Fibroblast of lung (primary cell): ENCODE results near the gene PRR14L. TPM values are rescaled to one million over a fixed set of nuclear protein-coding genes. Genes with fewer than 3 reads are reported as not detected.

Source experiments
- DNase-seq, 2 donors: peaks; one replicate each; pipeline versions ENCODE4 v3.0.0 to v3.0.0-alpha.2; 2010; ENCODE audit warnings: low read depth in 2 of 2
- H2AFZ ChIP-seq: 2 replicates; pipeline ENCODE4 v1.5.1; 2012; ENCODE audit warnings: low read length, control low read depth, inconsistent platforms
- H3K27ac ChIP-seq: 2 replicates; pipeline ENCODE4 v1.5.1; 2011; ENCODE audit warnings: low read length, control low read depth; ENCODE audit not compliant: insufficient read depth
- H3K27me3 ChIP-seq: 2 replicates; pipeline ENCODE4 v1.5.1; 2011; ENCODE audit warnings: mild to moderate bottlenecking, low read length; ENCODE audit not compliant: control insufficient read depth, insufficient read depth
- H3K36me3 ChIP-seq: 2 replicates; pipeline ENCODE4 v1.5.1; 2011; ENCODE audit warnings: low read length; ENCODE audit not compliant: control insufficient read depth, insufficient read depth
- H3K4me1 ChIP-seq: 2 replicates; pipeline ENCODE4 v1.5.1; 2011; ENCODE audit warnings: low read length; ENCODE audit not compliant: control insufficient read depth, insufficient read depth; ENCODE audit errors: extremely low read depth
- H3K4me2 ChIP-seq: 2 replicates; pipeline ENCODE4 v1.5.1; 2011; ENCODE audit warnings: low read length, control low read depth; ENCODE audit not compliant: insufficient read depth; ENCODE audit errors: extremely low read depth
- H3K4me3 ChIP-seq, 4 experiments: fragments of 200-600 bp in 1 of 4; sonication (generic) in 1 of 4; replicated peaks in 1 of 4; 2 replicates each; pipeline ENCODE4 v1.5.1; 2011 to 2016; ENCODE audit warnings: low read length in 4 of 4, low read depth in 3 of 4, mild to moderate bottlenecking in 3 of 4, control low read depth in 2 of 4, inconsistent platforms in 1 of 4, mixed read lengths in 1 of 4; ENCODE audit not compliant: insufficient read depth in 1 of 4; ENCODE audit errors: control extremely low read depth in 1 of 4
- H3K79me2 ChIP-seq: 2 replicates; pipeline ENCODE4 v1.5.1; 2012; ENCODE audit warnings: mild to moderate bottlenecking, low read length, inconsistent platforms; ENCODE audit not compliant: control insufficient read depth, insufficient read depth
- H3K9ac ChIP-seq: 2 replicates; pipeline ENCODE4 v1.5.1; 2011; ENCODE audit warnings: mild to moderate bottlenecking, low read length, control low read depth; ENCODE audit not compliant: insufficient read depth
- H3K9me3 ChIP-seq: 2 replicates; pipeline ENCODE4 v1.5.1; 2012; ENCODE audit warnings: low read depth, low read length; ENCODE audit not compliant: control insufficient read depth, insufficient read depth
- H4K20me1 ChIP-seq: 2 replicates; pipeline ENCODE4 v1.5.1; 2011; ENCODE audit warnings: low read length; ENCODE audit not compliant: control insufficient read depth, insufficient read depth; ENCODE audit errors: extremely low read depth
- EZH2 ChIP-seq: IDR thresholded peaks from 2 replicates; pipeline ENCODE4 v1.5.1; 2012; ENCODE audit warnings: low read length, control low read depth, mild to moderate bottlenecking; ENCODE audit errors: missing control alignments
- polyA plus RNA-seq, 2 donors: library from polyadenylated mRNA; depleted of rRNA in 1 of 2; stranded (reverse) in 1 of 2; unstranded in 1 of 2; fragments of >200 nt; gene quantifications; 2 replicates each; pipeline ENCODE4 v1.2.1, GENCODE V29; 2011 to 2012; ENCODE audit warnings: missing spikeins in 1 of 2
- total RNA-seq: library from RNA; depleted of rRNA; stranded (reverse); fragments of >200 nt; gene quantifications from 2 replicates; pipeline ENCODE4 v1.2.1, GENCODE V29; 2014
- TF ChIP-seq, protein P1 (sequence below), 2 donors: IDR thresholded peaks in 1 of 2; conservative IDR thresholded peaks in 1 of 2; 1 replicate in 1 of 2; 2 replicates in 1 of 2; pipeline ENCODE4 v1.5.1; 2011 to 2012; ENCODE audit warnings: low read length in 2 of 2, control low read depth in 1 of 2, inconsistent platforms in 1 of 2, low read depth in 1 of 2, mild to moderate bottlenecking in 1 of 2

The PRR14L gene
- total and polyA plus RNA-seq, 2 donors (not counting 1 experiment from before 2014, with no cell fraction given): 14.4 to 17.3 TPM

GRCh38 chr22:31734512-31734911 lies 15.4 kb downstream of the PRR14L start:
- H3K4me3 ChIP-seq: no peak overlapping the region
- no peaks in the 10 kb centered on the region for H3K9me3 ChIP-seq
- no peaks in the 10 kb centered on the region for H4K20me1 ChIP-seq
- no peak for TF ChIP-seq EZH2
- TF ChIP-seq, protein P1, sequence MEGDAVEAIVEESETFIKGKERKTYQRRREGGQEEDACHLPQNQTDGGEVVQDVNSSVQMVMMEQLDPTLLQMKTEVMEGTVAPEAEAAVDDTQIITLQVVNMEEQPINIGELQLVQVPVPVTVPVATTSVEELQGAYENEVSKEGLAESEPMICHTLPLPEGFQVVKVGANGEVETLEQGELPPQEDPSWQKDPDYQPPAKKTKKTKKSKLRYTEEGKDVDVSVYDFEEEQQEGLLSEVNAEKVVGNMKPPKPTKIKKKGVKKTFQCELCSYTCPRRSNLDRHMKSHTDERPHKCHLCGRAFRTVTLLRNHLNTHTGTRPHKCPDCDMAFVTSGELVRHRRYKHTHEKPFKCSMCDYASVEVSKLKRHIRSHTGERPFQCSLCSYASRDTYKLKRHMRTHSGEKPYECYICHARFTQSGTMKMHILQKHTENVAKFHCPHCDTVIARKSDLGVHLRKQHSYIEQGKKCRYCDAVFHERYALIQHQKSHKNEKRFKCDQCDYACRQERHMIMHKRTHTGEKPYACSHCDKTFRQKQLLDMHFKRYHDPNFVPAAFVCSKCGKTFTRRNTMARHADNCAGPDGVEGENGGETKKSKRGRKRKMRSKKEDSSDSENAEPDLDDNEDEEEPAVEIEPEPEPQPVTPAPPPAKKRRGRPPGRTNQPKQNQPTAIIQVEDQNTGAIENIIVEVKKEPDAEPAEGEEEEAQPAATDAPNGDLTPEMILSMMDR (conservative IDR thresholded peaks at IDR 0.05 in 1 of 2, IDR thresholded peaks at IDR 0.05 in 1 of 2; ENCODE audit: low read depth in 1 of 2, low read length in 2 of 2): no peak
- H3K4me1 ChIP-seq: no peaks in the 10 kb centered on the region
- DNase-seq: peak; percentile 48 to 84
- H3K27ac ChIP-seq: peak overlapping the region; percentile 4
- H3K9ac ChIP-seq: no peak overlapping the region
- H2AFZ ChIP-seq: no peak overlapping the region
- H3K79me2 ChIP-seq: peaks cover 23% of the 10 kb centered on the region
- H3K4me2 ChIP-seq: peak overlapping the region; percentile 26
- no peaks in the 10 kb centered on the region for H3K27me3 ChIP-seq
- no peaks in the 10 kb centered on the region for H3K36me3 ChIP-seq

GRCh38 chr22:31733580-31734079 lies 16.3 kb downstream of the PRR14L start:
- Histone ChIP-seq H3K27me3 (no peaks in the 10 kb centered on the region), H3K9ac (no peak overlapping the region), H3K9me3 (no peaks in the 10 kb centered on the region), H3K4me1 (no peaks in the 10 kb centered on the region), H3K4me3 (no peak overlapping the region), H3K79me2 (peaks cover 23% of the 10 kb centered on the region), H4K20me1 (no peaks in the 10 kb centered on the region), H3K27ac (no peak overlapping the region), H3K4me2 (no peak overlapping the region), H2AFZ (no peak overlapping the region), H3K36me3 (no peaks in the 10 kb centered on the region)
- no peak for DNase-seq
- TF ChIP-seq, protein P1 (conservative IDR thresholded peaks at IDR 0.05 in 1 of 2, IDR thresholded peaks at IDR 0.05 in 1 of 2; ENCODE audit: low read depth in 1 of 2, low read length in 2 of 2): no peak
- TF ChIP-seq EZH2: no peak

- TF ChIP-seq EZH2: no peak
- TF ChIP-seq, protein P1 (conservative IDR thresholded peaks at IDR 0.05 in 1 of 2, IDR thresholded peaks at IDR 0.05 in 1 of 2; ENCODE audit: low read depth in 1 of 2, low read length in 2 of 2): no peak
- H3K4me3 ChIP-seq: no peak overlapping the region
- H3K27me3 ChIP-seq: no peaks in the 10 kb centered on the region
- H2AFZ ChIP-seq: no peak overlapping the region
- no peak overlapping the region for H3K4me2 ChIP-seq
- no peaks in the 10 kb centered on the region for H3K36me3 ChIP-seq
- no peak for DNase-seq
- H3K79me2 ChIP-seq: peaks cover 21% of the 10 kb centered on the region
- no peak overlapping the region for H3K9ac ChIP-seq
- H4K20me1 ChIP-seq: no peaks in the 10 kb centered on the region
- H3K9me3 ChIP-seq: no peaks in the 10 kb centered on the region
- no peaks in the 10 kb centered on the region for H3K4me1 ChIP-seq
- H3K27ac ChIP-seq: no peak overlapping the region
These were observed 17.7 kb downstream of the PRR14L start for GRCh38 chr22:31732089-31732829.
